GM19463 (cell line): Measurements from ENCODE around the gene NTN1.

ENCODE experiments used
- ATAC-seq: cut with Tn5 transposase; IDR thresholded peaks from one replicate; pipeline ENCODE4 v1.9.1; 2021; ENCODE audit warnings: mild to moderate bottlenecking, moderate library complexity; ENCODE audit not compliant: unreplicated experiment

The NTN1 gene

DNA sequence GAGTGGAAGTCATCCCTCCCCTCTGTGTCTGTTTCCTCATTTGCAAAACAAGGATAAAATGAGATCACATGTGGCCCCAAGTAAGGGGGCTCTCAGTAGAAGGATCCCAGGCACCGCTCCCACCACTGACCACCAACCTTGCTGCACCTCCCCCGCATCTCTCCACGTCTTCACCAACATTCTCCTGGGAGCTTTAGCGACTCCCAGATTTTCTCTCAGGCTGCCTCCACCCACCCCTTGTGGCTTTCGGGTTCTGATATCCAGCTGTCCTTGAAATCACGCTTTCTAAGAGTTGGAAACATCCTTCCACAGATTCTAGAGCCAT, 16.4 kb upstream of the NTN1 start:
- no peak for ATAC-seq

DNA sequence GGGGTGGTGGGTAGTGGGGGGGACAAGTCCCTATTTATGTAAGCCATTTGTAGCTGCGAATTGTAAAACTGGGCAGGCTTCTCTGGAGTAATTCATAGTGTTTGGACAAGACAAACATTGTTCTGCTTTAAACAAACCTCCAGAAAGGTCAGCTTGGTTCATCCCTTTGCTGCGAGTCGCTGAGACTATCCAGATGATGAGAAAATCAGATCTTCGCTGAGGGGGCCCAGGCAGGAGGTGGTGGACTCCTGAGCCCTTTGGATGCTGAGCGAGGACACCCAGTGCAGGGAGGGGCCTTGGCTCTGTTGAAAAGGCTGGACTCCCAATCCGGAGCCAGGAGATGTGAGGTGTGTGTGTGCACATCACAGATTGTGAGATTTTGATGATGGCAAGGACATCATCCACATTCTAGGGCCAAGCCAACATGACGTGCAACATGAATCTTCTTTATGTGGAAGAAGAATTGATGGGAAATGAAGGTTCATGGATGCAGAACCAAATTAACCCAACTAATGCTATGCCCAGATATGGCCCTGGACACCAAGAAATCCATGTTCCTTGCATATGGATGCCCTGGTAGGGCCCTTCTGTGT, 15.0 kb upstream of the NTN1 start:
- ATAC-seq = no peak

DNA sequence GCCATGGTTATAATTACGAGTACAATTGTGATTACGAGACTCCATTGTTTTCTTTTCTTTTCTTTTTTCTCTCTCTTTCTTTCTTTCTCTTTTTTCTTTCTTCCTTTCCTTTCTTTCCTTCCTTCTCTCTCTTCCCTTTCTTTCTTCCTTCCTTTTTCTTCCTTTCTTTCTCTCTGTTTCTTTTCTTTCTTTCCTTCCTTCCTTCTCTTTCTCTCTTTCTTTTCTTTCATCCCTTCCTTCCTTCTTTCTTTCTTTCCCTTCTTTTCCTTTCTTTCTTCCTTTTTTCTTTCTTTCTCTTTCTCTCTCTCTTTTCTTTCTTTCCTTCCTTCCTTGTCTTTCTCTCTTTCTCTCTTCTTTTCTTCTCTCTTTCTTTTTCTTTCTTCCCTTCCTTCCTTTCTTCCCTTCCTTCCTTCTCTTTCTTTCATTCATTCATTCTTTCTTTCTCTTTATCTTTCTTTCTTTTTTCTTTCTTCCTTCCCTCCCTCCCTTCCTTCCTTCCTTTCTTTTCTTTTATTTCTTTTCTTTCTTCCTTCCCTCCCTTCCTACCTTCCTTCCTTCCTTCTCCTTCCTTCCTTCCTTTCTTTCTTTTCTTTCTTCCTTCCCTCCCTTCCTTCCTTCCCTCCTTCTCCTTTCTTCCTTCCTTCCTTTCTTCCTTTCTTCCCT, 14.1 kb upstream of the NTN1 start:
- ATAC-seq = no peak

DNA sequence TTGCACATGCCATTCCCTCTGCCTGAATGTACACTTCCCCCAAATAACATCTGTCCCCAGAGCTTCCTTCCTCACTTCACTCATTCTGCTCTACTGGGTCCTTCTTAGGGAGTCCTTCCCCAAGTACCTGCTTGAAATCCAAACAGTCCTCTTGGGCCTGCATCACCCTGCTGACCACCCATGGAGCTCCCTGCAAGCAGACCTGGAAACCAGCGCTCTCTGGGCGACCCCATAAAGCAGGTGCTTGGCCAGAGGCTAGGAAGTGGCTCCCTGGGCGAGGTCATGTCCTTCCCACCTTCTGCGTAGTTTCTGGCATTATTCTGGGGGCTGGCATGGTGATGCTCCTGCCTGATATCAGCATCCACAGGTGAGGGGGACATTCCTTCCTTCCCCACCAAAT, 12.2 kb upstream of the NTN1 start:
- ATAC-seq = no peak

DNA sequence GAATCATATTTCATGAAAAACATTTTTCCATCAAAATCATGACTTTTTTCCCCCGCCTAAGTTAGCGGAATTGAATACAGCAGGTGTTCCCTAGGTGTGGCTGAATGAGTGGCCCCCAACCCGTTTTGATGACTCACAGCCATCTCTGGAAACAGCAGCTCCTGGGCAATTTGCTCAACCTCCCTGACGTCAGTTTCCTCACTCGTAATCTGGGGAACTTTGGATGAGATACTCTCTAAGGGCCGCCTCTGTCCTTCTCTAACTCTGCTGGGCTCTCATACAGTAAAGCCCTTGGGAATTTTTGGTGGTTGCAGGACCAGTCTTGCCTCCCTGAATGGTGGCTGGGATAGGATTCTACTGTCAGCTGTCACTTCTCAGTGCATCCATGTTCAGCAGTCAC, 11.6 kb upstream of the NTN1 start:
- no peak for ATAC-seq

DNA sequence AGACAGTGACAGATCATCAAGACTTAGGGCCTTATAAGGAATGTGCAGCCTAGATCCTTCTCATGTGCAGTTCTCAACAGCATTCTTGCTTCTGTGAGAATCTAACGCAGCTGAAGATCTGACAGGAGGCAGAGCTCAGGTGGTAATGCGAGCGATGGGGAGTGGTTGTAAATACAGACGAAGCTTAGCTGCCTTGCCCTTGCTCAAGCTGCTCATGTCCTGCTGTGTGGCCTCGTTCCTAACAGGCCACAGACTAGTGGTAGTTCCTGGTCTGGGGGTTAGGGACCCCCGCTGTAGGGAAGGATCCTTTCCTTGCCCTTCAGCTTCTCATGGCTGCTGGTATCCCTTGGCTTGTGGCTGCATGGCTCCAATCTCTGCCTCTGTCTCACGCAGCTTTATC, 10.3 kb upstream of the NTN1 start:
- no peak for ATAC-seq

DNA sequence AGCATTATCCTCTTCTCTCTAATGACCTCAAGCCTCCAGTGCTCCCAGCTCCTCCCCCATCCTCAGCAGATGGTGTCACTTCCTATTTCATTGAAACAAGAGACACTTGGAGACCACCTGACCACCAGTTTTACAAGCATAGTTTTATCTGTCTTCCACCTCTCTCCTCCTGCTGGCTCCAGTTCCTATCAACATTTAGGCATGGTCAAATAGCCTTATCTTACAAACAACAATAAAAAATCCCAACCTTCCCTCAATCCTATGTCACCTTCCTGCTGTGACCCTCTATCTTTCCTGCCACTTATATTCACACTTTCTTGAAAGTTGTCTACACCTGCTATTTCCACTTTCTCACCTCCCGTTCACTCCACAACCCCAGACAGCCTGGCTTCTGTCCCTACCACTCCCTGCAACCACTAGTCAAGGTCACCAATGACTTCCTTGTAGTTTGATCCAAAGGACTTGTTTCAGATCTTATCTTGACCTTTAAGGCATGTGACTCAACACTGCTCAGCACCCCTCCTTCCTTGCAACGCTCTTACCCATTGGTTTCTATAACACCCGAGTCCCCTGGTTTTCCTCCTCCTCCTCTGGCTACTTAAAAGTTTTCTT, 4.3 kb upstream of the NTN1 start:
- no peak for ATAC-seq

DNA sequence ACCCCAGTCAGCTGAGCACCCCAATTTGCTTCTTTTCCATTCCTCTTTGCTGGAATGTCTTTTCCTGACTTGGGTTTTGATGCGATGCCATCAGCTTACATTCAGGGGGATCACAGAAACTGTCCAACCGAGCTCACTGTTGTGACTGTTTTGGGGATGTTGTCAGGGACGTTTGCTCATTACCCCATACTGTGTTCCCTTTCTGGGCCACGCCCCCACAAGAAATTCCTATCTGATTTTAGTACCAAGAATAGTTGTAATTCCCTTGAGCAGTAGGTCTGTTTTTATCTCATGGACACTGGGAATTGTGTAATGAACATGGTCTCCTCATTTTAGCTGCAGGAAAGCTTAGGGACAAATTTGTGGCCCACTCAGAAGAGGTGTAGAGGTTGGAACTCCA, 2.6 kb upstream of the NTN1 start:
- no peak for ATAC-seq

DNA sequence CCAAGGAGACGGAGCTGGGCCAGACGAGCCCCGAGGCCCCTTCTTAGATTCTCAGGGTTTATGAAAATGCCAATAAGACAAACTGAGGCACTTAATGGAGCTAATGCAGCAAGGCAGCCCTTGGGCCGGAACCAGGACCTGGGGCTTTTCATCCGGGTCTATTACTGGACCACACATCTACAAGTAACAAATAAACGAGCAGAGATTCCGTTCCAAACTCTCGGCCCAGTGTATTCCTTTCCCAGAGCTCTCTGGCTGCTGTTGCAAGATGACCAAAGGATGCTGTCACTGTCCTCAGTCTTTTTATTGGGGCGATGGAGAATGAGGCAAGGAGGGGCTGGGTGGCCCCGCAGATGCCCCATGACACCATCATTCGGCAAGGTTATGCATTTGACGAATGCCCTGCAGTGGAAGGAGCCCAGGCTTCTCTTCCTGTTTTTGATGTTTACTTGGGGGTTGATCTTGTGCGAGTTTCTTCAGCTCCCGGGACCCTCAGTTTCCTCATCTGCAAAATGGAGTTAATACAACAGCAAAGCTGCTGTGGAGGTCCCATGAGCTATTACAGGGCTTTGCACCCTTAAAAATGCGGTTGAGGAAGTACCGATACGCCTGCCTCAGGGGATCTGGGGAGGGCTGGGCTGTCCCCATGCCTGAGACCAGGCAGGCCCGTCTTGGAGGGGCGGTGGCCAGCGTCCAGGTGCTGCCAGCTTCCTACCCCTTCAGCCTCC, 1.1 kb upstream of the NTN1 start:
- ATAC-seq = no peak

DNA sequence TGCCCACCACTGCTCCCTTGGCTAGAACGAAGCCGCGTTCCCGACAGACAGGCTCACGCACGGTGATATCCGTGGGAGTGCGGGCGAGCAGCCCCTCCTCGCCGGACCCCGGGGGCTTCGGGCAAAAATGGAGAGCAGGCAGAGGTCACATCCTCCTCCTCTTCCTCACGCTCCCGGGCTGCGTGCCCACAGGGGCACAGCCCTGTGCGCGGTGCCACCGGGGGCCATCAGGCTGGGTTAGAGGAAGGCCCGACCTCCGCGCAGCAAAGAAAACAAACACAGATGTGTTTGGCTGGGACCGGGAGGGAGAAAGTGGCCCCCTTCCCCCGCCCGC, 519 bp upstream of the NTN1 start:
- ATAC-seq = no peak

DNA sequence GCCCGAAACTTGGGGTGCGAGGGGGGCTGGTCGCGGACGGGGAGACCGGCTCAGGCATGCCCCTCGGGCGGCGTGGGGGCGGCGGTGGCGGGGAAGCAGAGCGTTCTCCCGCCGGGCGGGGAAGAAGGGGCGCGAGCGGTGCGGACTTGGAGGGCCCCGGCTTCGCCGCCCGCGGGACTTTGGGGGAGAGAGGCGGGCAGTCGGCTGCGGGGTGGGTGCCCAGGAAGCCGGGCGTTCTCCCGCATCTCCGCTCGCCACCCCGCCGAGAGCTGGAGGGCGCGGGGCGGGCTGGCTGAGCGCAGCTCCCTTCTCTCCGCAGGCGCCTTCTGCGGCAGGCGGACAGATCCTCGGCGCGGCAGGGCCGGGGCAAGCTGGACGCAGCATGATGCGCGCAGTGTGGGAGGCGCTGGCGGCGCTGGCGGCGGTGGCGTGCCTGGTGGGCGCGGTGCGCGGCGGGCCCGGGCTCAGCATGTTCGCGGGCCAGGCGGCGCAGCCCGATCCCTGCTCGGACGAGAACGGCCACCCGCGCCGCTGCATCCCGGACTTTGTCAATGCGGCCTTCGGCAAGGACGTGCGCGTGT, 772 bp downstream of the NTN1 start:
- no peak for ATAC-seq

DNA sequence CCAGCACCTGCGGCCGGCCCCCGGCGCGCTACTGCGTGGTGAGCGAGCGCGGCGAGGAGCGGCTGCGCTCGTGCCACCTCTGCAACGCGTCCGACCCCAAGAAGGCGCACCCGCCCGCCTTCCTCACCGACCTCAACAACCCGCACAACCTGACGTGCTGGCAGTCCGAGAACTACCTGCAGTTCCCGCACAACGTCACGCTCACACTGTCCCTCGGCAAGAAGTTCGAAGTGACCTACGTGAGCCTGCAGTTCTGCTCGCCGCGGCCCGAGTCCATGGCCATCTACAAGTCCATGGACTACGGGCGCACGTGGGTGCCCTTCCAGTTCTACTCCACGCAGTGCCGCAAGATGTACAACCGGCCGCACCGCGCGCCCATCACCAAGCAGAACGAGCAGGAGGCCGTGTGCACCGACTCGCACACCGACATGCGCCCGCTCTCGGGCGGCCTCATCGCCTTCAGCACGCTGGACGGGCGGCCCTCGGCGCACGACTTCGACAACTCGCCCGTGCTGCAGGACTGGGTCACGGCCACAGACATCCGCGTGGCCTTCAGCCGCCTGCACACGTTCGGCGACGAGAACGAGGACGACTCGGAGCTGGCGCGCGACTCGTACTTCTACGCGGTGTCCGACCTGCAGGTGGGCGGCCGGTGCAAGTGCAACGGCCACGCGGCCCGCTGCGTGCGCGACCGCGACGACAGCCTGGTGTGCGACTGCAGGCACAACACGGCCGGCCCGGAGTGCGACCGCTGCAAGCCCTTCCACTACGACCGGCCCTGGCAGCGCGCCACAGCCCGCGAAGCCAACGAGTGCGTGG, 1.5 kb downstream of the NTN1 start:
- ATAC-seq = no peak

DNA sequence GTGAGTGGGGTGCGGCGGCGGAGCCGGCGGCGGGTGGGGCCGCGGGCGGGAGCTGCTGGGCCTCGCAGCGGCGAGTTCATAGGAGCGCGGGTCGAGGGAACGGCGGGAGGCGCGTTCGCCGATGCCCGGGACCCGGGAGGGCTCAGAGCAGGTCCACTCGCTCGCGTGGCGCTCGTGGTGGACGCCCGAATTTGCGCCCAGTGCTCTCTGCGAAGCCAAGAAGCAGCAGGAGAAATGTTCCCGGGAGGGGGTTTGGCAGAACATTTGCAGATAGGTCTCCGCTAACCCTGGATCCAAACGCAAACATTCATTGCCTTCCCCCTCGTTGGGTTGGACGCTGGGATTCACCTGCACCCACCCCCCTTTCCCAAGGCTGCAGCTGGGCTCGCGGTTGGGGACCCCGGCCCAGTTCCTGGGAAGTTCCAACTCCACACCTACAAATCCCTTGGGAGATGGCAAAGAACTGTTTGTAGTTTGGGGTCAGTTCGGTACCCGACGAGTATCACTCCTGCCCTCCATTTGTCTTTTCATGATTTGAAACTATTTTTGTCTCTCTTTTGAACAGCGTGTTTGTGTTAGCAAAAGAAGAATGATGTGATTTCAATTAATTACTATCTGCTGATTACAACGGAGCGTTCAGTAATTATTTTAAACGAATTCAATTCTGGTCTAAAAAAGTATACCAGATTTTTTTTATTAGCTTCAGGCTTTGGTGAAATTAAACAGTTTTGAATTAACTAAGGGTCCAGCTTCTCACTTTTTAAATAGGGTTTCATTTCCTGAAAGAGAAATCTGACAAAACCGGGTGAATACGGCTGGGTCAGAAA, 2.3 kb downstream of the NTN1 start:
- ATAC-seq = no peak

DNA sequence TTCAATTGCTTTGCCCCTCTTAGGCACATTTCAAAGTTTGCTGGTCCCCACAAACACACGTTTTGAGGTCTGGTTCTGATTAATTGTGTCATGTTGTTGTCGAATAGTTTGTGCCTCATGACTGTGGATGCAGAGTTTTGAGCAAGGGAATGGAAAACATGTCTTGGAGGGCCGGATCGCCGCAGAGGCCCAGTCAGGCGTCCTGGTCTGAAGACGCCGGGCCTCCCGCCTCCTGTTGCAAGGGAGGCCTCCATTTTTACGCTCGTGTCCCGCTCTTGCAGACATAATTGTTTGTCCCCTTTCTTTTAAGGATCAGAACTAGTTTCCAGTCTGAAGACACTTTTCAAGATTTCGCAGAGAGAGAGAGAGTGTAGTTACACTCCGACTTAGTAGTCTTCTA, 3.2 kb downstream of the NTN1 start:
- ATAC-seq = no peak

DNA sequence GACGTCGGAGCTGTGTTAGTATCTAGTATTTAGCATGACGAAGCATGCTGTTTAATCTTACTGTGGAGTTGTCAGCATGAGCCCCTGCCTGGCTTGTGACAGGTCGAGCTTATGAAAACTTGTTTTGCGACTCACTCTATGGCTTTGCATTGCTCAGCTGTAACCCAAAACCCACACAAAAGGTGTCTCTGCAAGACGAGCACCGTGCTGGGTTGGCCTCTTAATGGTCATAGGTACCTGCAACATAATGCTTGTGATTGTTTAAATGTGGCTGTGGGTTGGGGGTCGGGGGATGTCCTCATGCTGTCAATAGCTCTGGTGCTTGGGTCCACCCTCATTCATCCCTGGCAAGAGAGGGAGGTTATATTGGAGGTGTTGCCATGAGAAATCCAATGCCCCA, 5.4 kb downstream of the NTN1 start:
- ATAC-seq = no peak

DNA sequence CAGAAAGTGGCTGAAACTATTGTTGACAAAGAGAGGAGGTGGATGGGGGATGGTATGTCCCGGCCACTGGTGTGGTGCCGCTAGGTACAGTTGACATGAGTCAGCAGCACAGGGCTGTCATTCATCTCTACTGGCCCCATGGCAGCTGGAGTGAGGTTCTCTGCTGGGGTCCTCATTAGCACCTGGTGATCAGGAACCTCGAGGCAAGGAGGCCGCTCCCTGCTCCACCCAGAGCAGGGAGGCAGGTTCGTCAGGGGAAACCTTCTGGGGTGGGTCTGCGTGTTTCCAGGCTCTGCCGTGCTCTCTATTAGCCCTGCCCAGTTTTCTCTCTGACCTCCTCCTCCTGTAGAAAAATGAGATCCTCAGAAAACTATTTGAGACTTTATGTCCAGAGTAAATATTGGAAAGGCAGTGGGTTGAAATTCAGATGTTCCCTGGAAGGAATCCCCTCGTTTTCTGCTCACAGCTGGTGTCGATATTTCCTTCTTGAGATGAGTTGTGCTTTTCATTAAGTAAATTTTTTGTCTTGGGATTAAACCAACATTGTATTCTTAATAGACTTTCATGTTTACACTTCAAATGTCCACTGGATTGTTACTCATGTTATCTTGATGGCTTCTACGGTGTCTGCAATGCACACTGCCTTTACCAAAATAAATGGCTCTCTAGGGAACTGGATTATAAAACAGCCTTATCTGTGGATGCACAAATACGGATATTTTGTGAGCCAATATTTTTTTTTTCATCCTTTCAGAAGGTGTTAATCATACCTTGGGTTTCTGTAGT, 7.1 kb downstream of the NTN1 start:
- no peak for ATAC-seq

DNA sequence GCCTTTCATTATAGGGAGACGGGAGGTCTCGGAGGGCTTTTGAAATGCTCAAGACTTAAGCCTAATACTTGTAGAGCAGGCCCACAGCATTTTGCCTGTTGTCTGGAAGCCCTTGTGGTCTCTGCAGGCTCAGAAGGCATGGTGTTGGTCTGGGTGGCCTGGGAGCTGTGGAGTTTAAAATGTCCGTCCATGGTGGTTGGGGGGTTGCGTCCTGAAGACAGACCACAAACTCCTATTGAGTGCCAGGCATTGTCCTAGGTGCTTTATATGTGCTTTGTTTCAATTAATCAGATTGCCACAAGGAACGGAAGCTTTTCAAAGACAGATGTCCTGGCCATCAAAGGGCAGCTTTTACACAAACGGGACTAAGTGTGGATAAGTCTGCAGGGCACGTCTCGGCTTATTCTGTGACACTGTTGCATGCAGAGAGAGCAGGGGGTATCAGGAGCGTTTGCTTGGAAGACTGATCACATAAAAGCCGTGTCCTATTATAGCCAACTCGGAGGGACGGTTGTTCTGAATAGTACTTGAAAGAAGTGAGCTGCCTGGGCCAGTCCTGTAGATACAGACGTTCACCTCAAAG, 7.8 kb downstream of the NTN1 start:
- no peak for ATAC-seq

DNA sequence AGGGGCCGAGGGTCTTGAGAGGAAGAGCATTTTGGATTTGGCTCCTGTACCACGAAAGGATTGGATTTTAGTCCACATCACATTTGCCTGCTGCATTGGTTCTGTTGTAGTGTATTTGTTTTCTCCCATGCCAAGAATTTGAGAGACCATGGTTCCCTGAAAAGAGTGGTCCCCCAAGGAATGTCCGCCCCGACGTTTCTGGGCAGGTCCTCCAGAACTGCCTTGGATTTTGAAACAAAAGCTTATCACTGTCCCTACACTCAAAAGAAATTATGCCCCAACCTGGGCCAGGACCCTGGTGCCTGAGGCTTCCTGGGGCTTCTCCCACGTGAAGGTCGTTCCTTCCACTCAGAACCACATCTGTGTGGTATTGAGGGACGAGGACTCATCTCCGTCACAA, 10.8 kb downstream of the NTN1 start:
- no peak for ATAC-seq

DNA sequence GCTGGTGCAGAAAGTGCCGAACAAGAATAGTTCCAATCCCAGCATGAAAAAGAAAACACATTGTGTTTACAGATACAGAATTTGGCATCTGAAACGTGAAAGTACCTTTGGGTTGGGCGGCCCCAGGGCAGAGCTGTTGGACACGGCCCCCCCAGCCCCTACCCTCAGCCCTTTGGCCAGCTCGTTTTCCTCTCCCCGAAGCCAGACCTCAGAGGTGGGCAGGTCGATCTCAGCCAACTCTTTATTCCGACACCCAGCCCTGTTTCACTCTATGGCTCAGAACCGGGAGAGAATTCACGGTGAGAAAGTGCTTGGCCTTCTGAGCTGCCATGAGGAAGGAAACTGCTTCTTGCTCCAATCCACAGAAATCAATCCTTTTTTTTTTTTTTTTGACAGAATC, 11.3 kb downstream of the NTN1 start:
- no peak for ATAC-seq
